Kidney glomerular epithelial cell (primary cell): ENCODE results near the gene MFSD6L.

Experiments used
- DNase-seq: peaks from one replicate; lab custom pipeline; 2025; lab: John Stamatoyannopoulos, UW

The MFSD6L gene

GRCh38 chr17:8798846-8799569 is at the start of gene MFSD6L:
Gene MFSD6L, minus strand, starts transcription at chr17:8799365. Its CDS starts 245 bp downstream, at chr17:8799120.
- no peak for DNase-seq

DNA sequence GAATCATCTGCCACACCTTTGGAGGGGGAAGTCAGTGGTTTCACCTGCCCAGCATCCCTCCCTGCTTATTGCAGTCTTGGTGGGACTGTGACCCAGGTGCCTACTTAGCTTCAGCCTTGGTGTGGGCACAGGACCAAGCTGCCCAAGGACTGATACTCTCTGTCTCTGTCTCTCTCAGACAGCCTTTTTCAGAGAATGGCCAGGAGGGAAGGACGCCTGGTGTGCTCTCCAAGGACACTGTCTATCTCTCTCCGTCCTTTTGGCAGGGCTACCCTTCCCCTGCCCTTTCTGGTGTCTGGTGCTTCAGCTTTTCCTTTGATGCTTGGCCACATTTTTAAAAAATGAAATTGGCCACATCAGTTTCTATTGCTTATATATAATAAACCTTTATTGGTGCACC is 48.7 kb upstream of the MFSD6L start:
- DNase-seq = no peak

- peak; percentile 12 for DNase-seq
Observed at GRCh38 chr17:8846768-8847211, 47.6 kb upstream of the MFSD6L start.

- no peak for DNase-seq
Observed at GRCh38 chr17:8844229-8845218, 45.4 kb upstream of the MFSD6L start.

DNA sequence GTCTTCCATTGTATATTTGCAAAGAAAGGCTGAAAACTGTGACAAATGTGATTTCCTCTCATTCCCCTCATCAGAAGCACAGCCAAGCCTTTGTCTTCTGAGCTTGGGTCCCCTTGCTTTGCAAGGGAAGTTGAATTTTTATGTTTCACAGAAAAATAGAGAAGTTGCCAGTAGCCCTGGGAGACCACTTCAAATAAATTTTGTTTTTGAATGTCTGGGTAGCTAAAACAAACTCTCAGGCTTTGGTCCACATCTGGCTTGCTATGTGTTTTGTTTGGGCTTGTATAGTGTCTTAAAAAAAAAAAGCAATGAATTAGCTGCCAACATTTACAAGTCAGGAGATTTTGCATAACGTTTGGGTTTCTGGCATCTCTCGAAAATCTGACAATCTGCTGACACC is 44.2 kb upstream of the MFSD6L start:
- DNase-seq = no peak

DNA sequence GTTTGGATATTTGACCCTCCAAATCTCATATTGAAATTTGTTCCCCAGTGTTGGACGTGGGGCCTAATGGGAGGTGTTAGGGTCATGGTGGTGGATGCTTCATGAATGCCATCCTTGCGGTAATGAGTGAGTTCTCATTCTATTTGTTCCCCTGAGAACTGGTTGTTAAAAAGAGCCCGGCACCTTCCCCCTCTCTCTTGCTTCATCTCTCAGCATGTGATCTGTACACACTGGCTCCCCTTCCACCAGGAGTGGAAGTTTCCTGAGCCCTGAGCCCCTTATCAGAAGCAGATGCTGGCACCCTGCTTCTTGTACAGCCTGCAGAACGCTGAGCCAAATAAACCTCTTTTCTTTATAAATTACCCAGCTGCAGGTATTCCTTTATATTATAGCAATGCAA is 42.7 kb upstream of the MFSD6L start:
- DNase-seq = no peak

DNA sequence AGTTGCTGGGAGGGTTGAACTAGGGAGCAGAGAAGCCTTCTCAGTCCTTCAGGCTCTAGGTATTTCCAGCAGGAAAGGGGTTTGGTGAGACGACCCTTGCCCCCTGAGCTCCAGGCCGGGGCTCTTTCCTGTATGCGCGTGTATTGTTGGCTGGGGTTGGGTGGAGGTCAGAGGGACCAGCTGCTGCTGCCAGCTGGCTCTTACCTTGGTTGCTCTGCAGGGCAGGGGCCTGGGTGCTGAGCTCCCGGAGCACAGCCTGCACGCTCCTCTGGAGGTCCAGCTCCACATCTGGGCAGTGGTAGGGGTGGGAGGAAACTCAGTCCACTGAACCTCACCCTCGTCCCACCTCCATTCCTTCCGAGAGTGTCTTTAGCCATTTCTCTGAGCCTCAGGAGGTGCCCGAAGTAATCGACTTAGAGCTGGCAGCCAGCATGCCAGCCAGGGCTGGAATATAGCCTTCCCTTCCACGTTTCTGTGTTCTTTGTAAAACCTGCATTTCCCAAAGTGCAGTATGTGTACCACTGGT is 40.3 kb upstream of the MFSD6L start:
- no peak for DNase-seq

- no peak for DNase-seq
Observed at GRCh38 chr17:8838551-8839095, 39.5 kb upstream of the MFSD6L start.

DNA sequence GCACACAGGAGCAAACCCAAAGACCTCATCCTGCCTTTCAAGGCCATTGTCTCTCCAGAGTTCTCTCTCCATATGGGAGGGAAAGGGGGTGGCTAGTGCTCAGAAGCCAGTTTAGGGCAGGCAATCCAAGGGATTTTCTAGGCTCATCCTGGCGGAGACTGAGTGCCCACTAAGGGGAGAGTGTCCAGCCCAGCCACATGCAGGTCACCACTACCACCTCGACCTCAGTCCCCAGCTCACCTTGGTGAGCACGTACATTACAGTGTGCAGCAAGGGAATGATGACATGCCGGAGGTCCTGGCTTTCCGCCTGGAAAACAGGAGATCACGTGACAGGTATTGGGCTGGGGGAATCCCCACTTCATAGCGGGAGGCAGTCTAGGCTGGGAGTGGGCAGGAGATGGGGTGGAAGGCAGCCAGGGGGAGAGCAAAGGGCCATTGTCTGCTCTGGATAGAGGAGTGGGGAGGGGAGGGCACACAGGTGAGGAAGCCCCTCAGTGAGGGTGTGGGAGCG is 38.5 kb upstream of the MFSD6L start:
- DNase-seq = peak; percentile 16

GRCh38 chr17:8836821-8837562 is 37.8 kb upstream of the MFSD6L start:
- peak; percentile 18 for DNase-seq

GRCh38 chr17:8835631-8836364 is 36.6 kb upstream of the MFSD6L start:
- no peak for DNase-seq

DNA sequence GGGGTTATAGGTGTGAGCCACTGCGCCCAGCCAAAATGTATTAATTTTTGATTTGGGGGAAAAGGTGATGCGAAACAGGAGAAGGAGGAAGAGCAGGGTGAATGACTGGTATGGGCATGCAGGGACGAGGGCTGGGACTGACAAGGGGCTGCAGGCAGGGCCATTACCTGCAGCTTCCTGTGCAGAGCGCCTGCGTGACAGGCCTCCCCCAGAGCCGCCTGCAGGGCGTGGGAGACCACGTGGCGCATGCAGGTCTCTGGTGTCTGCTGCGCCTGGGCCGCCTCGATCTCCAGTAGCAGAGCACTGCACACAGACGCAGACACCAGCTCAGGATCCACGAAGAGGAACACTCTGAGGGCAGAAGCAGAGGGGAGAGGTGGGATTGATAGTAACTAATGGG is 35.9 kb upstream of the MFSD6L start:
- DNase-seq = no peak

DNA sequence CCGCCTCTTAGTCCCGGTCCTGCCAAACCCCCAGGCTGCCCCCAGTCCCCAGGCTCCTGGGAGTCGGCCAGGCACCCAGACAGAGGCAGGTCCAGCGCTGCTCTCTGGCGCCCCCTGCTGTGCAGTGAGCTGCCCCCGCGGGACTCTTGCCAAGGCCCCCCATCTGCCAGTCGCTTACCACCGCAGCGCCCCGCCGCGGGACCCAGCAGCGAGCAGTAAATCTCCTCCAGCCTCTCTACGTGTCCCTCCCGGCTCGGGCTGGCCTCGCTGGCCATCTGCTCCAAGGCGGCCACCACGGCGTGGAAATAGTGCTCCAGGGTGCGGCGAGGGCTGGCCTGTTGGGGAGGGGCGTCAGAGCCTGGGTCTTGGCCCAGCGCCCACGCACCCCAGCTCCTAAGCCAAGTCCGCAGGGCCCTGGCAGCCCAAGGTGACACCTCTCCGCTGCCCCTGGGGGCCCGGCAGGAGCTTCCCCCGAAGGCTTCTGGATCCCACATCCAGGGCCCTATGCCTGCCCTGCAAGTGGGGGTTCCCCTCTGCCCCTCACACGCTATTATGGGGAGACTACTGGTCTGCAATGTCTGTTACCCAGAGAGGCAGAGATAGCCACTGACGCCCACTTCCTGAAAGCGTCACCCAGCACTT is 33.7 kb upstream of the MFSD6L start:
- no peak for DNase-seq

DNA sequence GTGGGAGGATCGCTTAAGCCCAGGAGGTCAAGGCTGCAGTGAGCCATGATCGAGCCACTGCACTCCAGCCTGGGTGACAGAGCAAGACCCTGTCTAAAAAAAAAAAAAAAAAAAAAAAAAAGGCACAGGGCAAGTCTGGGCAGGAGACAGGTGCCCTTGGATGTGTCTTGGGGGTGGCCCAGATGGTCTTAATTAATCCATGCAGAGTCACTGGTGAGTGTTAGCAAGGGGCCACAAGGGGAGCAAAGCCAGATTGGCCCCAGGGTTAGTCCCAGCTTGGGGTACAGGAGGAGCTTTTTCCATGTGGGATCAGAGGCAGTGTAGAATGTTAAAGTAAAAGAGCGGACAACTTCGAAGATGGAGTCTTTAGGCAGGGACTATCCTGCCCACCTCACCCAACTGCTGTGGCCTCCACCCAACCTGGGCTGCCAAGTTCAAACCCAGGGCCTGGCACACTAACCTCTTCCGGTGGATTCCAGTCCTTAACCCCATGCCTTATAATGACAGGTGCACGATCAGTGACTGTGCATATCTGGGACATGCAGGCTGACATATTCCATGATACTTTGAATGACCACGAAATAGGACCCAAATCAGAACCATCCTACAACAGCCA is 32.2 kb upstream of the MFSD6L start:
- DNase-seq = no peak

DNA sequence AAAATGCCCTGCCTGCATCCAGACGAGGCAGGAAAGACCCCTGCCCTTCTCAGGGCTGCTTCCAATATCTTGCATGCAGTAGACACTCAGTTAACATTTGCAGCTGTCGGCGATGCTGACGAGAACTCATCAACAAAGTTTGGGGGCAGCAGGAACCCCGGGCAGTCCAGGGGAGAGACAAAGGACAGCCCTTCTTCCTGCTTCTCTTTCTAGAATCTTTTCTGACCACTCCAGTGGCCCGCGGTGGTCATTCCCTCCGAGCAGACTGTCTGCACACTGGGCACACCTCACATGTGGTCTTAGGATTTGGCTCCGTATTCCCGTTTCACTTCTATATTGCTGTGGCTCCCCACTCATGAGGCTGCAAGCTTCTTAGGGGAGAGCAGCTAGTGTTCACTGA is 31.0 kb upstream of the MFSD6L start:
- DNase-seq = no peak

GRCh38 chr17:8829036-8829941 is 30.1 kb upstream of the MFSD6L start:
- no peak for DNase-seq

DNA sequence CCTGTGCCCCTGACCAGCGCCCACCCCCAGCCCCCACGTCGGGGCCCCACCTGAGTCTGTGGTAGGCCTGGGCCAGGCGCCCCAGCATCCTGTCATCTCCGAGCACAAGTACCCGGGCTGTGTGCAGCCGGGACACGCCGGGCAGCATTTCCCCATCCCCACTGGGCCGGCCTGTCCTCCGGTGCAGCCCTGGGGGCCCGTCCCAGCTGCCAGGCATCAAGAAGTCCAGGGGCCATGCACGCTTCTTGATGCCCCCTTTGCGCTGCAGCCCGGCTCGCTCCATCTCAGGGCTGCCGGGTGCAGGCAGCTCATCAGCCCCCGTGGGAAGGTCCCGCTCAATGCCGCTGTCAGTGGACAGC is 29.3 kb upstream of the MFSD6L start:
- DNase-seq = no peak

- no peak for DNase-seq
Observed at GRCh38 chr17:8826808-8827435, 27.8 kb upstream of the MFSD6L start.
